AG04449 (cell line): Measurements from ENCODE around the gene ARHGEF4.

ENCODE experiments used
- CTCF ChIA-PET: fragments of 350-600 bp; formaldehyde crosslinking; extraction: SDS; loops from one replicate; lab custom pipeline; 2021; ENCODE audit warnings: antibody characterized with exemption; lab: Yijun Ruan, JAX
- POLR2A ChIA-PET: fragments of 400-600, 350-600 bp; formaldehyde crosslinking; extraction: SDS; loops from one replicate; lab custom pipeline; 2020; ENCODE audit warnings: antibody characterized with exemption, inconsistent platforms; lab: Yijun Ruan, JAX
- DNase-seq: peaks from one replicate; pipeline ENCODE4 v3.0.0-alpha.2; 2010; ENCODE audit warnings: low read depth, low spot score
- H3K4me3 ChIP-seq: 2 replicates; pipeline ENCODE4 v1.5.1; 2011; ENCODE audit warnings: low read depth, mild to moderate bottlenecking, control low read depth, low read length
- CTCF ChIP-seq: IDR thresholded peaks from one replicate; pipeline ENCODE4 v1.5.1; 2011; ENCODE audit warnings: mild to moderate bottlenecking, moderate library complexity, low read length, control low read depth, inconsistent platforms; ENCODE audit not compliant: insufficient read depth; ENCODE audit errors: missing control alignments

The ARHGEF4 gene

GRCh38 chr2:130852521-130853115, 15.9 kb downstream of the ARHGEF4 start:
- no peak for DNase-seq
- no peak overlapping the region for H3K4me3 ChIP-seq
- POLR2A ChIA-PET: no interaction called here
- TF ChIP-seq CTCF: no peak
- CTCF ChIA-PET: no interaction called here

GRCh38 chr2:130853391-130853790, 16.7 kb downstream of the ARHGEF4 start:
- H3K4me3 ChIP-seq: no peak overlapping the region
- ChIA-PET CTCF (interaction anchor here (1.2 kb wide), 1 partner anchor 20 kb away, joined by 5 read pairs; no protein-coding TSS in a partner anchor), POLR2A (no interaction called here)
- no peak for DNase-seq
- no peak for TF ChIP-seq CTCF

GRCh38 chr2:130854301-130854700, 17.6 kb downstream of the ARHGEF4 start:
- no peak overlapping the region for H3K4me3 ChIP-seq
- no peak for DNase-seq
- TF ChIP-seq CTCF: no peak
- POLR2A ChIA-PET: no interaction called here
- CTCF ChIA-PET: interaction anchor here (1.2 kb wide), 1 partner anchor 19 kb away, joined by 5 read pairs; no protein-coding TSS in a partner anchor

GRCh38 chr2:130864830-130865800, 28.4 kb downstream of the ARHGEF4 start:
- H3K4me3 ChIP-seq: no peak overlapping the region
- peak; percentile 24 for DNase-seq
- no peak for TF ChIP-seq CTCF
- ChIA-PET CTCF (interaction anchor here (0.6 to 2.1 kb wide), 2 partner anchors 10 to 68 kb away, joined by 4 to 6 read pairs; no protein-coding TSS in a partner anchor), POLR2A (no interaction called here)

GRCh38 chr2:130869441-130870160, 32.9 kb downstream of the ARHGEF4 start:
- no peak for DNase-seq
- CTCF ChIA-PET: interaction anchor here (1.2 to 11.5 kb wide), 2 partner anchors 14 to 71 kb away, joined by 5 to 253 read pairs; no protein-coding TSS in a partner anchor
- H3K4me3 ChIP-seq: no peak overlapping the region
- POLR2A ChIA-PET: no interaction called here
- no peak for TF ChIP-seq CTCF
